Suppressor macrophage treated with lipopolysaccharide for 4 hours (primary cell): ENCODE results near the gene MBLAC1.
"Not testable (repeated sequence)": the region's sequence is repeated elsewhere in the genome, so short reads cannot be mapped to it uniquely, and the experiment has no call there.

Experiments
- DNase-seq: peaks from one replicate; pipeline ENCODE4 v3.0.0-alpha.2; 2020

Gene MBLAC1

DNA sequence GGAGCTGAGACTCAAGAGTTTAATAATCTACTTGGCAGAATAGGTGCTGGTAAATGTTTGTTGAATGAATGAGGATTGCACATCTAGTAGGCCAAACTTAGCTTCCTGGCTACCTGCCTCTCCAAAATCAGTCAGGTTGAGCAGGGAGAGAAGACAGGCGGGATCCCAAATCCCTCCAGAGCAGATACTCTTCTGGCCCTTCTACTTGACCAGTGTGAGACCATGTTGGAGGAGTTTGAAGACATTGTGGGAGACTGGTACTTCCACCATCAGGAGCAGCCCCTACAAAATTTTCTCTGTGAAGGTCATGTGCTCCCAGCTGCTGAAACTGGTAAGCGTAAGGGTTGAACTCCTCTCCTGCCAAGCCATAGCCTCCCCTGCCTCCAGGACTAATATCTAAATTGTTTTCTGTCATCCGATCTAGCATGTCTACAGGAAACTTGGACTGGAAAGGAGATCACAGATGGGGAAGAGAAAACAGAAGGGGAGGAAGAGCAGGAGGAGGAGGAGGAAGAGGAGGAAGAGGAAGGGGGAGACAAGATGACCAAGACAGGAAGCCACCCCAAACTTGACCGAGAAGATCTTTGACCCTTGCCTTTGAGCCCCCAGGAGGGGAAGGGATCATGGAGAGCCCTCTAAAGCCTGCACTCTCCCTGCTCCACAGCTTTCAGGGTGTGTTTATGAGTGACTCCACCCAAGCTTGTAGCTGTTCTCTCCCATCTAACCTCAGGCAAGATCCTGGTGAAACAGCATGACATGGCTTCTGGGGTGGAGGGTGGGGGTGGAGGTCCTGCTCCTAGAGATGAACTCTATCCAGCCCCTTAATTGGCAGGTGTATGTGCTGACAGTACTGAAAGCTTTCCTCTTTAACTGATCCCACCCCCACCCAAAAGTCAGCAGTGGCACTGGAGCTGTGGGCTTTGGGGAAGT is 2.2 kb upstream of the MBLAC1 start:
- no peak for DNase-seq

DNA sequence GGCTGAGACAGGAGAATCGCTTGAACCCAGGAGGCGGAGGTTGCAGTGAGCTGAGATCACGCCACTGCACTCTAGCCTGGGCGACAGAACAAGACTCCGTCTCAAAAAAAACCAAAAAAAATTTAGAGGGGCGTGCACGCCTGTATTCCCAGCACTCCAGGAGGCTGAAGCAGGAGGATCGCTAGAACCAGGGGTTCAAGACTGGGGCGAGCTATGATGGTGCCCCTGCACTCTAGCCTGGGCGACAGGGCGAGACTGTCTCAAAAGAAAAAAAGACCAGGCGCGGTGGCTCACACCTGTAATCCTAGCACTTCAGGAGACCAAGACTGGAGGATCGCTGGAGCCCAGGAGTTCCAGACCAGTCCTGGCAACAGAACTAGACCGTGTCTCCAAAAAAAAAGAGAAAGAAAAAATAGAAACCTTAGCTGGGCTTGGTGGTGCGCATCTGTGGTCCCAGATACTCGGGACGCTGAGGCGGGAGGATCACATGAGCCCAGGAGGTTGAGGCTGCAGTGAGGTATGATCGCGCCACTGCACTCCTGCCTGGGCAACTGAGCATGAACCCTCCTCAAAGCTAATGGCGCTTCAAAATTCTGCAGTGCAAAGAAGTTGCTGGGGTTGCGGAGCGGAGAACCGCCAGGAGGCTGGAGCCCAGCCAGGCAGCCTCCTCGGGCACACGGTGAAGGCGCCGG is 382 bp upstream of the MBLAC1 start:
- DNase-seq = no peak

DNA sequence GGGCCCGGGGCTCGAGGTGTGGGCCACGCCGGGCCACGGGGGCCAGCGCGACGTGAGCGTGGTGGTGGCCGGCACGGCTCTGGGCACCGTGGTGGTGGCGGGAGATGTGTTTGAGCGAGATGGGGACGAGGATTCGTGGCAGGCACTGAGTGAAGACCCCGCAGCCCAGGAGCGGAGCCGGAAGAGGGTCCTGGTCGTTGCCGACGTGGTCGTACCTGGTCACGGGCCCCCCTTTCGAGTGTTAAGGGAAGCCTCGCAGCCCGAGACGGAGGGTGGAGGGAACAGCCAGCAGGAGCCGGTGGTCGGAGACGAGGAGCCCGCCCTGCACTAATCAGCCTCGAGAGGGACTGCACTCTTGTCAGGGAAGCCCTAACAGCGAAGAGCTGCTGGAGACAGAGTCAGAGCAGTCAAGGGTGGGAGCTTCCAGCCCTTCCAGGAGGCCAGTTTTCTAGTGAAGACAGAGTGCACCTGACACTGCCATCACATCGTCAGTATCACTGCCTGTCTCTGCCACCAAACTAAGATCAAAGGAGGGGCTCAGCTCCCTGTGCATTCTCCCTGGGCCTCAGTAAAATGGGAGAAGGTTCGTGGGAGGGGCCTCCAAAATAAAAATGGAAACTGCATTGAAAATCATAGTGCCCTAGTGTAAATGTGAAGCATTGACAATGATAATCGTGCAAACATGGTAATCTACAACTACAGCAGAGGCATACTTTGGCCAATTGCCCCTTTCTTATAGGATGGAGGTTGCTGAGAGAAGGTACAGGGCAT is 1.3 kb downstream of the MBLAC1 start:
- no peak for DNase-seq

DNA sequence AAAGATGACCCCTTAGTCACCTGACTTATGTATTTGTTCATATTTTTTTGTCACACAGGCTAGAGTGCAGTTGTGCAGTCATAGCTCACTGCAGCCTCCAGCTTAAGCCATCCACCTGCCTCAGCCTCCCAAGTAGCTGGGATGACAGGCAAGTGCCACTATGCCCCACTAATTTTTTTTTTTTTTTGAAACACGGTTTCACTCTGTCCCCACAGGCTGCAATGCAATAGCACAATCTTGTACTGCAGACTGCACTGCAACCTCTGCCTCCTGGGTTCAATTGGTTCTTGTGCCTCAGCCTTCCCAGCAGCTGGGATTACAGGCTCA is 1.8 kb downstream of the MBLAC1 start:
- DNase-seq = no peak

DNA sequence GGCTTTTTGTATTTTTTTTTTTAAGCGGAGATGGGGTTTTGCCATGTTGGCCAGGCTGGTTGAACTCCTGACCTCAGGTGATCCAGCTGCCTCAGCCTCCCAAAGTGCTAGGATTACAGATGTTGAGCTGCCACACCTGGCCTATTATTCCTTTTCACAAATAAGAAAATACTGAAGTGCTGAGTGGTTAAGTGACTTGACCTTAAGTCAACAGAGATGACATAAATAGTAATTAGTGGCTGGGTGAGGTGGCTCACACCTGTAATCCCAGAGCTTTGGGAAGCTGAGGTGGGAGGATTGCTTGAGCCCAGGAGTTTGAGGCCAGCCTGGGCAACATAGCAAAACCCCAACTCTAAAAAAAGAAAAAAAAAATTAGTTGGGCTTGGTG is 3.4 kb downstream of the MBLAC1 start:
- not testable (repeated sequence) for DNase-seq

DNA sequence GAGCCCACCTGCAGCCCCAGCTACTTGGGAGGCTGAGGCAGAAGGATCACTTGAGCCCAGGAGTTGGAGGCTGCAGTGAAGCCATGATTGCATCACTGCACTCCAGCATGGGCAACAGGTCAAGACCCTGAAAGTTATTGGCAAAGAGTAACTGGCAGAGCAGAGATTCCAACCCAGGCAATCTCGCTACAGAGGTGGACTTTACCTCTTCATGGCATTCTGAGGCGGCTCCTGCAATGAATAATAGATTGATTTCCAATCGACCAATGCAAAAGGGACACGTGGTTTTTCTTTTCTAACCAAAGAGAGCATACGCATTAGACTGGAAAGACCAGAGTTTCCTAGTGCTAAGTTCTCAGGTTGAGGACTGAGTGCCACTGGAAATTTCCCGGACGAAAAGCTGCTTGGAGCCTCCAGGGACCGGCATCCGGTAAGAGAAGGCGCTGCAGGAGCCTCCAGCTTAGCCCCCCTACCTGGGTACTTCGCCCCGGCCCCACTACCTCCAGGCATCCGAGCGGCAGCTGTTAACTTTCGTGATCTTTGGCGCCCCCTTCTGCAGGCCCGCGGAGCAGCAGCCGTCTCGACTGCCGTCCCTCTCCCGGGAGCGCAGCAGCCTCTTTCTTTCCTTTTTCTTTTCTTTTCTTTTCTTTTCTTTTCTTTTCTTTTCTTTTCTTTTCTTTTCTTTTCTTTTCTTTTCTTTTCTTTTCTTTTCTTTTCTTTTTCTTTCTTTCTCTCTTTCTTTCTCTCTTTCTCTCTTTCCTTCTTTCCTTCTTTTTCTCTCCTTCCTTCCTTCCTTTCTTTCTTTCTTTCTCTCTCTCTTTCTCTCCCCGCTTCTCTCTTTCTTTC is 4.1 kb downstream of the MBLAC1 start:
- peak; percentile 82 for DNase-seq

DNA sequence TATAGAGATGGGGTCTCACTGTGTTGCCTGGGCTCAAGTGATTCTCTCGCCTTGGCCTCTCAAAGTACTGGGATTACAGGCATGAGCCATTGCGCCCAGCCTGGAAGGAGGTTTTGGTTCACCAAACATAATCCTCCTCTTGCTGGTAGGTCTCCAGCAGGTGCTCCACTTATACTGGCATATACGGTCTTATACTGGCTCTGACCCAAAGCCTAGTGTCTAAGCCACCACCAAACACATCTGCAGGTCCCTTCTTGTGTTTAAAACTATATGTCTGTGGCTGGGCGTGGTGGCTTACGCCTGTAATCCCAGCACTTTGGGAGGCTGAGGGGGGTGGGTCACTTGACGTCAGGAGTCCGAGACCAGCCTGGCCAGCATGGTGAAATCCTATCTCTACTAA is 5.4 kb downstream of the MBLAC1 start:
- DNase-seq = no peak

DNA sequence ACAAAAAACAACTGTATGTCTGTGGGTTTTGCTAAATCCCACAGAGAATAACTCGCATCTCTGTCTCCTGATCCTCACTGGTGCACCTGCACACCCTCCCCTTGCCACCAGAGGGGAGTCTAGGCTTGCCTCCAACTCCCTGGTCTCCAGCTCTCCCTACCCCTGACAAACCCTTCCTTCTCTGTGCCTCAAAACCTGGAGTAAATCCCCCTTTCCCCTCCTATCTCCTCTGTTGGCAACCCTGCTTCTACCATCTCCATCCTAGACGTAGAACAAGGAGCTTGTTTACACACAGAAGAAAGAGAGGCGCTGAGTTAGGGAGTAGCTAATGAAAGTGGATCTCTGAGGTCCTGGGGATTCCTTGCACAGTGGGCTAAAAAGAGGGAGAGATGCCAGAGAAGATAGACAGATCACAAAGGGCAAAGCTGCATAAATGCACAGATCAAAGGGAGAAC is 6.0 kb downstream of the MBLAC1 start:
- peak; percentile 71 for DNase-seq

DNA sequence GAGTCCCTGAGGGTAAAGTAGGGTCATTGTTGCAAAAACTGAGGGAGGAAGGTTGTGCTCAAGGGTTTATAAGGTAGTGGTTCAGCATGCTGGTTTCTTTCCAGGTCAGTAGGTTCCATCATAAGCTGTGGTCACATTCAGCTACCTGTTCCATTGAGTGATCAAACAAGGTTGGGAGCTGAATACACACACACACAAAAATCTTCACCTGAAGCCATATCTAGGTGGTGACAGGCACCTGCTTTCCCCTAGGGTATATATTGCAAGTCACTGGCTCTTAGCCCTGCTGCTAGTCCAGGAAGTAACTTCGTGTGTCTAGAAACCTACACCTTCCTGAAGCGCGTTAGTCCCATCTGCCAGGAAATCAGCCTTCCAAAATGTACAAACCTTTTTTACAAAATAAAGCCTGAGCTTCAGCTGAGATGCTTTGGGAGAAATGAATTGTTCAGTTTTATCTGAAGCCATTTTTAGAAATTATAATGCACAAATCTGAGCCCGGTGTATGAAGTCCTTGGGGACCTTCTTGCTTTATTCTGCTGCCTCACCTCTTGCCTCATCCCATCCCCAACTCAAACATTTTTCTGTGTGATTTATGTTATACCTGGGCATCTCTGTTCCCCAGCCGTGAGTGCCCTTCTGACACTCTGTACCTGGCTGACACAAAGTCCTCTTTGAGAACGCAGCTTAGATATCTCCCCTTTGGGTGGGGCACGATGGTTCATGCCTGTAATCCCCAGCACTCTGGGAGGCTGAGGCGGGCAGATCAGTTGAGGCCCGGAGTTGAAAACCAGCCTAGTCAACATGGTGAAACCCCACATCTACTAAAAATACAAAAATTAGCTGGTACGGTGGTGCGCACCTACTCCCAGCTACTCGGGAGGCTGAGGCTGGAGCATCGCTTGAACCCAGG is 11.3 kb downstream of the MBLAC1 start:
- no peak for DNase-seq

DNA sequence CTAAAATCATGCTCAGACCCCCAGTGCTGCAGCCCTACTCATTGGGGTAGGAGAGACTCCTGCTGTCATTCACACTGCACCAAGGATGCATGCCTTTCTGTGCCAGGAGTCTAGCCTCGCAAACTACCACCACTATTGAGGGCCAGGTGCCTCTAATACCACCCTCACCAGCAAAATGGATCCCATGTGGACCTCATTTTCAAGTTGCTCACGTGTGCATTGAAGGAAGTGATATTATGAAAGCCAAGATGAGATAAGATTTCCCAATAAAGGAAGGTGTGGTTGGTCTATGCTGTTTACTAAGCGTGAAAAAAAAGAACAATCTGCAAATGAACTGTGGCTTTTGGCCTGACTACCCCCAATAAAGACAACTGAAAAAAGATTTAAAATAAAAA is 14.8 kb downstream of the MBLAC1 start:
- no peak for DNase-seq

DNA sequence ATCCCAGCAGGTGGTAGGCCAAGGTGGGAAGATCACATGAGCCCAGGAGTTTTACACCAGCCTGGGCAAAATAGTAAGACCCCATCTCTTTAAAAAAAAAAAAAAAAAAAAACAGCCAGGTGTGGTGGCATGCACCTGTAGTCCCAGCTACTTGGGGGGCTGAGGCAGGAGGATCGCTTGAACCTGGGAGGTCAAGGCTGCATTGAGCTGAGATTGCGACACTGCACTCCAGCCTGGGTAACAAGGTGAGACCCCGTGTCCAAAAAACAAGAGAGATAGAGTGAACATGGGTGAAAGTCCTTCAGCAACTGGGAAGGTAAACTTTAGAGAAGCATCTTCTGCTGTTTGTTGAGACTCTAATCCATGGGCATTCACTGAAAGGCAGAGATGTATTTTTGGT is 15.7 kb downstream of the MBLAC1 start:
- no peak for DNase-seq

DNA sequence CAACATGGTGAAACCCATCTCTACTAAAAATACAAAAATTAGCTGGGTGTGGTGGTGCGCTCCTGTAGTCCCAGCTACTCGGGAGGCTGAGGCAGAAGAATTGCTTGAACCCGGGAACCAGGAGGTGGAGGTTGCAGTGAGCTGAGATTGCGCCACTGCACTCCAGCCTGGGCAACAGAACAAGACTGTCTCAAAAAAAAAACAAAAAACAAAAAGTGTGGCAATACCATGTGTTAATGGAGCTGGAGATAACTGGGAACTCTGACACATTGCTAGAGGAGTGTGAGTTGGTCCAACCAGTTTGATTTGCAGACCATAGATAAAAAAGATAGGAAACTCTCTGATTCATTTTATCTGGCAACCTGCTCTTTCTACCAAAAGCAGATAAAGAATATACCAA is 19.6 kb downstream of the MBLAC1 start:
- not testable (repeated sequence) for DNase-seq

DNA sequence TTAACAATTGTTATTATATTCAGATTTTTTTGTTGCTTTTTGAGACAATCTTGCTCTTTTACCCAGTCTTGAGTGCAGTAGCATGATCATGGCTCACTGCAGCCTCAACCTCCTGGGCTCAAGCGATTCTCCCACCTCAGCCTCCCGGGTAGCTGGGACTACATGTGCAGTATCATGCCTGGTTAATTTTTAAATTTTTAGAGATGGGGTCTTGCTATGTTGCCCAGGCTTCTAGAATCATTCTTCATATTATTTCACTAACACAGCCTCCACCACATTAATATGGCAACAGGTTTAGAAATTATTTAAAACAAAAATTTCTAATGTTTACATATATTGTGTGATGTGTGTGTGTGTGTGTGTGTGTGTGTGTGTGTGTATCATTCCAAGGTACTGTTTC is 20.5 kb downstream of the MBLAC1 start:
- no peak for DNase-seq

DNA sequence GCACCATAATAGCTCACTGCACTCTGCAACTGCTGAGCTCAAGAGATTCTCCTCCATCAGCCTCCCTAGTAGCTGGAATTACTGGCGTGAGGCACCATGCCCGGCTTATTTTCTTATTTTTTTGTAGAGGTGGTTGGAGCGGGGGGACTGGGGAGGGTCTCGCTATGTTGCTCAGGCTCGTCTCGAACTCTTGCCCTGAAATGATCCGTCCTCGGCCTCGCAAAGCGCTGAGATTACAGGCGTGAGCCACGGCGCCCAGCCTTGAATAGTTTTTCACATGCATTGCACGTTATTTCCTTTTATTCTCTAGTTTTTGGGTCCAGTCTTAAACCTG is 21.4 kb downstream of the MBLAC1 start:
- no peak for DNase-seq

DNA sequence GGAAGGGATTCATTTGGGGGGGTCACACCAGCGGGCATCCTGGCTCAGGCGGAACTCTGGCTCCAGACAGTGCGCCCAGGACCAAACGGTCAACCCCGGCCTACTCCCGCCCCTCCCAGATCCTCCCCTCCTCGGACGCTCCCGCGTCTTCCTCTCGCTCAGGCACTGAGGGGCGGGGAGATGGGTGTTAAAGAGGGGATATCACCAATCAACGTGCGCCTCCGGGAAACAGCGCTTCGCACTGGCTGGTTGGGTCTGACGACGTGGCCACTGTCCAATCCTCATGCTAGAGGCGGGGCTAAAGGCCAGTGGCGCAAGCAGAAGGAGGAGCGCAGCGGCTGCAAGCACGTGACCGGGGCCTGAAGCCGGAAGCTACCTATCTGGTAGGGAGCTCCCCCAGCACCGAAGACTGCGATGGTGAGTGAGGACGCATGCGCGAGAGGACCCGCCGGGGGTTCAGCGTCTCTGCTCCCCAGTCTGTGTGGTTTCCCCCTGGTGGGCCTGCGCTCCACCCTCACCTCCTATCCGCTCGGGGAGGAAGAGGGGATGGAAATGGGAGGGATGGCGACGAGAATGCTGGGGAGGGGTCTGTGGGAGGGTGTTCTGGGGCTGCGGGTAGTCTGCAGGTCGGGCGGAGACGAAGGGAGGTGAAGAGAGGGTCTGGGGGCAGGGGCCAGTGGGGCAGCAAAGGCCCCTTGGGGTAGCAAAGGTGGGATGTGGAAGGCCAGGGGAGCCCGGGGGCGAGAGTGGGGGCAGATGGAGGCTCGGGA is 22.0 kb downstream of the MBLAC1 start, which contains the start of gene LAMTOR4:
Gene LAMTOR4 (plus strand): TSS at position 360 of the 770 bp plus-strand sequence. CDS start 55 bp downstream, at position 415.
- peak; percentile 99 for DNase-seq

DNA sequence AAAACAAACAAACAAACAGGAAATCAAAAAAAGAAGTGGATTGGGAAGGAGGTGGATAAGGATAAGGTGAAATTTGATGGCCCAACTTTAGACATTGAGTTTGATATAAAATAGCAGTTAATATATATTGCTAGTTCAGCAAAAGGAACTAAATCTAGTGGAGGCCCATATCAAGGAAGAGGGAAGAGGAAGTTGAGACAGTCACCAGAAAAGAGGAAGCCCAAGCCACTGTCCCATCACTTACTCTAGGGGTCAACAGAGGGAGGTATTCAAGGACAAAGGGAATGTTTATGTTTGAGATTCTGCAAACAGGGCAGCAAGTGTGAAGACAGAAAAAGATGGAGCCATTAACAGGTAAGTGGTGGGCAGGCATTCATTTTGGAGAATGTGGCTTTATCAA is 25.6 kb downstream of the MBLAC1 start:
- peak; percentile 75 for DNase-seq

DNA sequence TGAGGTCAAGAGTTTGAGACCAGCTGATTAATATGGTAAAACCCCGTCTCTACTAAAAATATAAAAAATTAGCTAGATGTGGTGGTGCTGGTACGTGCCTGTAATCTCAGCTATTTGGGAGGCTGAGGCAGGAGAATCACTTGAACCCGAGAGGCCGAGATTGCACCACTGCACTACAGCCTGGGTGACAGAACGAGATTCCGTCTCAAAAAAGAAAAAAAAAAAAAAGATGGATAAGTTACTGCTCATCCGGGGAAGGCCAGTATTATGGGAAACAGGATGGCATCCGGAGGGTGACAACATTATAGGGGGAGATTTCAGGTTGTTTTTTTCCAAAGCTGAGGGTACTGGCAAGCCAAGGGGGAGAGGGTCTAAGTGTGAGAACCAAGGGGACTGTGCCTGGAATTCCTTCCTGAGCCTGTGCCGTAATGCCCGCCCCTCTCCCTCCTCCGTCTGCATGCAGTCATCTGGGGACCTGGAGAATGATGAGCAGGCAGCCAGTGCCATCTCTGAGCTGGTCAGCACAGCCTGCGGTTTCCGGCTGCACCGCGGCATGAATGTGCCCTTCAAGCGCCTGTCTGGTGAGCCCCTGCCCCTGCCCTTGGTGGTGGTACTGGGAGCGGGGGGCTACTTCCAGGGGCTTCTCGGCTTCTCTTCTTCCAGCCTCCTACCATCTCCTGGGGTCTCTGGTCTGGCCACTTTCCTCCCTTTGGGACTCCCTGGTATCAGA is 26.3 kb downstream of the MBLAC1 start:
- DNase-seq = no peak

DNA sequence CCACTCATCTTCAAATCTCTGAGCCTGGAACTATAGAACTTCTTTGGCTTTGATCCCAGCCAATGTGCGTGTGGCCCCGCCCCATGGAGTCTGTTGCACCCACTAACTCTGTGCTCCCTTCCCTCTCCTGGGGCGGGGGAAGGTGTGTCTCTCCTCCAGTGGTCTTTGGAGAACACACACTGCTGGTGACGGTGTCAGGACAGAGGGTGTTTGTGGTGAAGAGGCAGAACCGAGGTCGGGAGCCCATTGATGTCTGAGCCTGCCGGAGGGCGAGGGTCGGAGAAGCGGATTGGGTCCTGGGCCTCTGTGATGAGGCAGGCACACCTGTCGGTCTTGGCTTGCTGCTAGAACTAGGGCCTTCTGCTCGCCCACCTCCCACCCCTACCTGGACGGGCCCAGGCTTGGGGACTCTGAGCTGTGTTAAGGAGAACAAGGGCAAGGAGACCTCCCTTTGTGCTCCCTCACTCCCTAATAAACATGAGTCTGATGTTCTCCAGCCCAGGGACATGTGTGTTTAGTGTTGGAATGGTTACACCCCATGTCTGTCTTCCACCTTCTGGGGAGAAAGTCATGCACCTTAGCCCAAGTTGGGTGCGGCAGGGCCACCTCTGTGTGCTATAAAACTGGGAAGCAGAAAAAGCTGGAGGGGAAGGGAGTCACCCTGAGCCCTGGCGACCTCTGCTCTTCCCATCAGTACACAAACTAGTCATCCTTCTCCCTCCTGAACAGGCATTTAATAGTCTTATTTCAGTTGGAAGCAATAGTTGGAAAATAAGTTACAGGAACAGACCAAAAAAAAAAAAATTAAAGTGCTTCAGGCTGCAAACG is 27.2 kb downstream of the MBLAC1 start:
- no peak for DNase-seq
